Lower leg skin (tissue), 3 donors: ENCODE data around the gene BNC2.

Source experiments
- CTCF ChIP-seq, 3 donors: fragments of 450-650 bp; IDR thresholded peaks; one replicate each; pipeline ENCODE4 v1.5.1; 2016; ENCODE audit warnings: antibody characterized with exemption in 3 of 3, mild to moderate bottlenecking in 3 of 3, moderate library complexity in 2 of 3
- POLR2A ChIP-seq, 2 donors: fragments of 450-650 bp; IDR thresholded peaks; one replicate each; pipeline ENCODE4 v1.6.1; 2016 to 2017; ENCODE audit warnings: antibody characterized with exemption in 2 of 2, mild to moderate bottlenecking in 1 of 2, moderate library complexity in 1 of 2

GRCh38 chr9:16864649-16865434 is 5.6 kb downstream of the BNC2 start:
- TF ChIP-seq CTCF (IDR thresholded peaks at IDR 0.05) (no peak), POLR2A (IDR thresholded peaks at IDR 0.05) (no peak)
